OCI-LY3 (cell line): ENCODE results near the gene OPCML.

Source experiments
- CTCF ChIP-seq: fragments of 200-600, 300-600 bp; sonication (generic); IDR thresholded peaks from 2 replicates; pipeline ENCODE4 v1.5.1; 2014; ENCODE audit warnings: antibody characterized with exemption, low read length, low read depth
- EZH2phosphoT487 ChIP-seq: fragments of 200-600 bp; shearing (Covaris generic); IDR thresholded peaks from 2 replicates; pipeline ENCODE4 v1.6.1; 2018; ENCODE audit warnings: antibody characterized with exemption, mixed run types, low read depth

GRCh38 chr11:132721526-132721925 lies 810.8 kb downstream of the OPCML start:
- TF ChIP-seq CTCF (no peak), EZH2phosphoT487 (no peak)
